MM.1S (cell line): ENCODE results near the gene OR10H5.
"Not testable (repeated sequence)": the region's sequence is repeated elsewhere in the genome, so short reads cannot be mapped to it uniquely, and the experiment has no call there.

Source experiments
- DNase-seq: peaks from one replicate; pipeline ENCODE4 v3.0.0-alpha.2; 2015
- H2AFZ ChIP-seq: fragments of 300-600 bp; sonication (generic); 2 replicates; pipeline ENCODE4 v1.6.0; 2016; ENCODE audit warnings: antibody characterized with exemption, low read length
- H3F3A ChIP-seq: fragments of 300-600 bp; sonication (generic); 2 replicates; pipeline ENCODE4 v1.6.1; 2016; ENCODE audit warnings: mild to moderate bottlenecking, antibody characterized with exemption, low read length, moderate library complexity, mixed read lengths; ENCODE audit not compliant: insufficient read depth
- H3K27ac ChIP-seq: fragments of 300-600 bp; sonication (generic); 2 replicates; pipeline ENCODE4 v1.5.1; 2016; ENCODE audit warnings: mild to moderate bottlenecking, low read length
- H3K27me3 ChIP-seq: fragments of 300-600 bp; sonication (generic); replicated peaks from 2 replicates; pipeline ENCODE4 v1.6.0; 2016; ENCODE audit warnings: low read length; ENCODE audit not compliant: insufficient read depth
- H3K36me3 ChIP-seq: fragments of 300-600 bp; sonication (generic); replicated peaks from 2 replicates; pipeline ENCODE4 v1.6.1; 2016; ENCODE audit warnings: mild to moderate bottlenecking, low read length, mixed read lengths; ENCODE audit not compliant: insufficient read depth
- H3K4me1 ChIP-seq: fragments of 300-600 bp; sonication (generic); 2 replicates; pipeline ENCODE4 v1.6.1; 2016; ENCODE audit warnings: low read length, mixed read lengths
- H3K4me2 ChIP-seq: fragments of 300-600 bp; sonication (generic); 2 replicates; pipeline ENCODE4 v1.6.0; 2016; ENCODE audit warnings: low read depth, low read length
- H3K4me3 ChIP-seq: fragments of 300-600 bp; sonication (generic); 2 replicates; pipeline ENCODE4 v1.5.1; 2016; ENCODE audit warnings: low read length, mixed read lengths
- H3K79me2 ChIP-seq: fragments of 300-600 bp; sonication (generic); 2 replicates; pipeline ENCODE4 v1.6.1; 2016; ENCODE audit warnings: mixed run types, low read length, mixed read lengths
- H3K9ac ChIP-seq: fragments of 300-600 bp; sonication (generic); 2 replicates; pipeline ENCODE4 v1.6.1; 2016; ENCODE audit warnings: low read length, mixed read lengths
- H3K9me2 ChIP-seq: fragments of 300-600 bp; sonication (generic); replicated peaks from 2 replicates; pipeline ENCODE4 v1.6.1; 2016; ENCODE audit warnings: mild to moderate bottlenecking, low read length, mixed read lengths; ENCODE audit not compliant: insufficient read depth
- H3K9me3 ChIP-seq: fragments of 300-600 bp; sonication (generic); replicated peaks from 2 replicates; pipeline ENCODE4 v1.6.1; 2016; ENCODE audit warnings: mild to moderate bottlenecking, low read length, mixed read lengths; ENCODE audit not compliant: insufficient read depth
- H4K20me1 ChIP-seq: fragments of 300-600 bp; sonication (generic); 2 replicates; pipeline ENCODE4 v1.6.1; 2016; ENCODE audit warnings: mild to moderate bottlenecking, low read length, moderate library complexity, mixed read lengths; ENCODE audit not compliant: insufficient read depth
- CTCF ChIP-seq: fragments of 300-600 bp; sonication (generic); IDR thresholded peaks from 2 replicates; pipeline ENCODE4 v1.5.1; 2016; ENCODE audit warnings: antibody characterized with exemption, low read length, mixed read lengths
- EZH2 ChIP-seq: fragments of 300-600 bp; sonication (generic); optimal IDR thresholded peaks from 2 replicates; pipeline ENCODE3; 2017; ENCODE audit warnings: low read depth, mild to moderate bottlenecking, antibody characterized with exemption, low read length, mixed read lengths
- EZH2phosphoT487 ChIP-seq: fragments of 300-600 bp; sonication (generic); IDR thresholded peaks from 2 replicates; pipeline ENCODE4 v1.6.1; 2018; ENCODE audit warnings: antibody characterized with exemption, low read length

Gene OR10H5

DNA sequence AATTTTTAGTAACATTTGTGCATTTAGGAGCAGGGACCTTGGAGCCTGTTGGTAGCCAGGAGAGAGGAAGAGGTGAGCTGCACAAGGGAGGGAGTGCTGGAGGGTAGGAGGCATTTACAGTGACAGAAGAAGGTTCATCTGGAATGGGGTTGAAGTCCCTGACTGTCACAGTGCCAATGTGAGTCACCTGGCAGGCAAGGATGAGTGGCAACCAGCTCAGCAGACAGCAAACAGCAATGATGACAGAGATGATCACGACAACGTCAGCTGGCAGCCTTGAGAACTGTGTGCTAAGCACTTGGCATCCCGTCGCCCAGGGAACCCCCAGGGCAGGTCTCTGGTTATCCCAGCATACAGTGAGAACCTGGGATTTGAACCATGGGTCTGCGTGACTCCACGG is 2.6 kb downstream of the OR10H5 start:
- no peaks in the 10 kb centered on the region for H3K79me2 ChIP-seq
- H2AFZ ChIP-seq: no peak overlapping the region
- H3K36me3 ChIP-seq: no peaks in the 10 kb centered on the region
- H3K4me1 ChIP-seq: no peaks in the 10 kb centered on the region
- DNase-seq: no peak
- H3K4me2 ChIP-seq: no peak overlapping the region
- no peaks in the 10 kb centered on the region for H3F3A ChIP-seq
- no peaks in the 10 kb centered on the region for H3K9me3 ChIP-seq
- no peaks in the 10 kb centered on the region for H4K20me1 ChIP-seq
- H3K27me3 ChIP-seq: peaks cover 30% of the 10 kb centered on the region
- no peaks in the 10 kb centered on the region for H3K9me2 ChIP-seq
- H3K4me3 ChIP-seq: no peak overlapping the region
- TF ChIP-seq CTCF (no peak), EZH2 (no peak), EZH2phosphoT487 (no peak)
- no peak overlapping the region for H3K9ac ChIP-seq
- no peak overlapping the region for H3K27ac ChIP-seq

GRCh38 chr19:15794279-15794678 is 6.8 kb downstream of the OR10H5 start:
- not testable (repeated sequence) for DNase-seq, H3F3A ChIP-seq, H3K27ac ChIP-seq, H3K9me2 ChIP-seq, H3K79me2 ChIP-seq, H2AFZ ChIP-seq, H3K36me3 ChIP-seq, H4K20me1 ChIP-seq, H3K4me3 ChIP-seq, H3K4me1 ChIP-seq, H3K4me2 ChIP-seq, H3K9ac ChIP-seq, H3K9me3 ChIP-seq
- H3K27me3 ChIP-seq: peaks cover 59% of the 10 kb centered on the region

DNA sequence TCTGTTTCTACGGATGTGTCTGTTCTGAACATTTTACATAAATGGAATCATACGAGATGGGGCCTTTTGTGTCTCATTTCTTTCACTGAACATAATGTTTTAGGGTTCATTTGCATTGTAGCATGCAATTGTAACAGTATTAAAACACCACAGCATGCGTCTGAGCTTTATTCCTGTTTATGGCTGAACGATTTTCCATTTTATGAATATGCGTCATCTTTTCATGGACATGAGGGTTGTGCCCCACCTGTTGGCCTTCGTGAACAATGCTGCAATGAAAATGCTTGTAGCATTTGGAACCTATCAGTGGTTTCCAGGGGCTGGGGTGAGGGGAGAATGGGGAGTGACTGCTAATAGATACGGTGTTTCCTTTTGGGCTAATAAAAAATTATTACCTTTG is 22.9 kb downstream of the OR10H5 start:
- peak overlapping the region; percentile 24; the same call in 1 of the 2 replicates for H3K4me2 ChIP-seq
- no peak for DNase-seq

GRCh38 chr19:15811476-15811875 is 24.0 kb downstream of the OR10H5 start:
- Histone ChIP-seq H3K9me3 (no peaks in the 10 kb centered on the region), H3F3A (no peaks in the 10 kb centered on the region), H3K4me3 (no peak overlapping the region), H3K9me2 (no peaks in the 10 kb centered on the region), H4K20me1 (no peaks in the 10 kb centered on the region), H2AFZ (no peak overlapping the region), H3K79me2 (no peaks in the 10 kb centered on the region), H3K27ac (no peak overlapping the region), H3K27me3 (peaks cover 56% of the 10 kb centered on the region), H3K4me1 (no peaks in the 10 kb centered on the region), H3K36me3 (no peaks in the 10 kb centered on the region), H3K9ac (no peak overlapping the region), H3K4me2 (no peak overlapping the region)
- TF ChIP-seq EZH2 (no peak), EZH2phosphoT487 (no peak), CTCF (no peak)
- DNase-seq: no peak

More for the DNA sequence above, 22.9 kb downstream of the OR10H5 start:
- Histone ChIP-seq H3K36me3 (no peaks in the 10 kb centered on the region), H3K4me3 (no peak overlapping the region), H3K9me2 (no peaks in the 10 kb centered on the region), H3K9me3 (no peaks in the 10 kb centered on the region), H3F3A (no peaks in the 10 kb centered on the region), H4K20me1 (no peaks in the 10 kb centered on the region), H2AFZ (no peak overlapping the region), H3K79me2 (no peaks in the 10 kb centered on the region), H3K9ac (no peak overlapping the region), H3K27ac (no peak overlapping the region), H3K4me1 (no peaks in the 10 kb centered on the region), H3K27me3 (peaks cover 52% of the 10 kb centered on the region)
- no peak for TF ChIP-seq EZH2
- TF ChIP-seq EZH2phosphoT487: no peak
- no peak for TF ChIP-seq CTCF
